HG03432 (cell line): ENCODE measurements around the gene TOR4A.
"Not testable (repeated sequence)": the region's sequence is repeated elsewhere in the genome, so short reads cannot be mapped to it uniquely, and the experiment has no call there.

ENCODE experiments used
- ATAC-seq: cut with Tn5 transposase; IDR thresholded peaks from one replicate; pipeline ENCODE4 v1.9.1; 2021; ENCODE audit warnings: mild to moderate bottlenecking, moderate library complexity; ENCODE audit not compliant: unreplicated experiment

TOR4A gene

DNA sequence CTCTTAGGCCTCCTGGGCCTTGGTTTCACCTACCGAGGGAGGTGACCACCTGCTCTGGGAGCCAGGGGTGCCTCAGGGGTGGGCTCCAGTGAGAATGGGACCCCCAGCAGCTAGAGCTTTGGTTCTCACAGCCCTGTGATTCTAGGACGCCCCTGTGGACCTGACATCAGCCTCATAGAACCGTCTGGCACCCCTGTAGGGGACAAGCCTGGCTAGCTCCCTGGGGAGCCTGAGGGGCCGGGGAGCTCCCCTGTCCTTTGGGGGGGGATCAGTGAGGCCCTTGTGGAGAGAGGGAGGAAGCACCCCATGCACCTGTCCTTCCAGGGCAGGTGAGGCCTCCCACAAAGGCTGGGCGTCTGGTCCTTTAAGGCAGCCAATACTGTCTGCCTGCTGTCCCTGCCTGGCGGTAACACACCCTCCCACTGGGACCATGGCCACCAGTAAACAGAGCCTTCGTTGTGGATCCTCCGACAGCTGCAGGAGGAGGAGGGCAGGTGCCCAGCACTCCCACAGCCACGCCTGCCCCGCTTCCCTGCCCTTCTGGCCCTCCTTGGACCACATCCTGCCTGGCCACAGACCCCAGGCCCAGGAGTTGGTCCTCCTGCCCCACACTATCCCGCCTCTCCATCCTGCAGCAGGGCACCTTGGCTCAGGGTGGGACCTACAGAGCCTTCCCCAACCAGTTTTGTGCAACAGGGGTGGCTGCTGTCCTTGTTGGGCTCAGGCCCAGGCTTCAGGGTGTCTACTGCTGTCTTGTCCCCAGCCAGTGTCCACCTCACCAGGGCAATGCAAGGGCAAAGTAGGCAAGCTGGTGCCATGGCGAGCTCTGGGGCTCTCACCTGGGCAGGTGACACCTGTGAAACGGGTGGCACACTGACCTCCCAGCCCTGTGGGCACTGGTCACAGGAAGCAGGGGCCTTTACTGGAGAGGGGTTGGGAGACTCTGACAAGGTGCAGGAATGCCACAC, 39.5 kb upstream of the TOR4A start:
- ATAC-seq, result no peak

GRCh38 chr9:137239541-137240200, 37.9 kb upstream of the TOR4A start:
- not testable (repeated sequence) for ATAC-seq

- peak; percentile 28 for ATAC-seq
Observed at GRCh38 chr9:137240318-137240840, 37.1 kb upstream of the TOR4A start.

DNA sequence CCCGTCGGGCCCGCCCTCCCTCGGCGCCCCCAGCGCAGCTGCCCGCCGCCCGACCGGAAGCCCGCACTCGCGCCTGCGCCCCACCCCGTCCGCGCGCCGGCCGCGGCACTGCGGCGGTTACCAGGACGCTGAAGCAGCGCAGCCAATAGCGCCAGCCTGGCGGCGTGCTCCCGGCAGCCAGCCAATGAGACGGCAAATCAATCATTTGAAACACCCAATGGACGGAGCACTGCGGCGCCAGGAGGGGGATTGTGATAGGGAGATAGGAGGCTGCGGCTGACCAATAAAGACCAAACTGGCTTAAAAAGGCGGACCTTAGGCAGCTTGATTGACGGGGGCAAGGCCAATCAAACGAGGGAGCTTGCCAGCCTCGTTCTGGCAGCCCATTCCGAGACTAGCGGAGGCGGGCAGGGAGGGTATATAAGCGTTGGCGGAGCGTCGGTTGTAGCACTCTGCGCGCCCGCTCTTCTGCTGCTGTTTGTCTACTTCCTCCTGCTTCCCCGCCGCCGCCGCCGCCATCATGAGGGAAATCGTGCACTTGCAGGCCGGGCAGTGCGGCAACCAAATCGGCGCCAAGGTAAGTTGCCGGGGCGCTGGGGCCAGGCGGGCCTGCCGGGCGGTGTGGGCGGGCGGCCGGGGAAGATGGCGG, 36.6 kb upstream of the TOR4A start, which contains the start of gene TUBB4B:
TUBB4B (plus strand) TSS at position 447 of the 649 bp plus-strand sequence; CDS start at position 521, 74 bp downstream.
- peak; percentile 61 for ATAC-seq

GRCh38 chr9:137241490-137242268, 35.8 kb upstream of the TOR4A start:
- ATAC-seq, result peak; percentile 7

- ATAC-seq, result no peak
Observed at GRCh38 chr9:137242269-137243203, 35.0 kb upstream of the TOR4A start.

GRCh38 chr9:137243266-137243625, 34.3 kb upstream of the TOR4A start:
- ATAC-seq, result not testable (repeated sequence)

DNA sequence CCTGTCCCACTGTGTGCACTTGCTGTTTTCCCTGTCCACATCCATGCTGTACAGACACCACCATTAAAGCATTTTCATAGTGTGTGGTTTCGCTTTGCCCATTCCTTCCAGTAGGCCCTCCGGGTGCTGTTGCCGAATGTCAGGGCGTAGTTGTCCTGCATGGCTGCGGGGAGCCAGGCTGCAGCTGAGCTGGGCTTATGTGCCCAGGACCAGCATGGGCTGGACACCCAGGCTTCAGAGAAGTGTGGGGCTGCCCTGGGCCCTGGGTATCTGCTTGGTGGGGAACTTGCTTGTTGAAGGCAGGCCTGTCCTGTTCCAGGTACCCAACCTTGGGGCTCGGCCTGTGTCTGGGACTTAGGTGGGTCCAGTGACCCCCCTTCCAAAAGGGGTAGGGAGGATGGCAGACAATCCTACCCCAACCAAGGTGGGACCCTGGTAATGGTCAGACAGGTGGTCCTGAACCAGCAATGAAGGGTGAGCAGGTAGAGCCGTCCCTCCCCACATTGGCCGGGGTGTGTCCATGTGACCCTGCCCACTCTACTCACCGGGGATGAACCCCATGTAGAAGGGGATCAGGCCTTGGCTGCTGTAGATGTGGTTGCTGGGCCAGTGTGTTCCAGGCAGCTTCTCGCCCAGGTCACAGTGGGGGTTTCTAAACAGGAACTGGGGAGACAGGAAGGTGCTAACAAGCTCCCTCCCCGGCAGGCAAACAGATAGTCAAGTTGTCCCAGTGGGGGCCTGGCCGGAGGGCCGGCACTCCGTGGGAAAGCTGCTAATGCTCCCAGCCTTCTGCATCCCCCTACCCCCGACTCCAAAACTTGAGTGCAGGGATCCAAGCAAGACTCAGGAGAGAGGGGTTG, 33.7 kb upstream of the TOR4A start:
- no peak for ATAC-seq

DNA sequence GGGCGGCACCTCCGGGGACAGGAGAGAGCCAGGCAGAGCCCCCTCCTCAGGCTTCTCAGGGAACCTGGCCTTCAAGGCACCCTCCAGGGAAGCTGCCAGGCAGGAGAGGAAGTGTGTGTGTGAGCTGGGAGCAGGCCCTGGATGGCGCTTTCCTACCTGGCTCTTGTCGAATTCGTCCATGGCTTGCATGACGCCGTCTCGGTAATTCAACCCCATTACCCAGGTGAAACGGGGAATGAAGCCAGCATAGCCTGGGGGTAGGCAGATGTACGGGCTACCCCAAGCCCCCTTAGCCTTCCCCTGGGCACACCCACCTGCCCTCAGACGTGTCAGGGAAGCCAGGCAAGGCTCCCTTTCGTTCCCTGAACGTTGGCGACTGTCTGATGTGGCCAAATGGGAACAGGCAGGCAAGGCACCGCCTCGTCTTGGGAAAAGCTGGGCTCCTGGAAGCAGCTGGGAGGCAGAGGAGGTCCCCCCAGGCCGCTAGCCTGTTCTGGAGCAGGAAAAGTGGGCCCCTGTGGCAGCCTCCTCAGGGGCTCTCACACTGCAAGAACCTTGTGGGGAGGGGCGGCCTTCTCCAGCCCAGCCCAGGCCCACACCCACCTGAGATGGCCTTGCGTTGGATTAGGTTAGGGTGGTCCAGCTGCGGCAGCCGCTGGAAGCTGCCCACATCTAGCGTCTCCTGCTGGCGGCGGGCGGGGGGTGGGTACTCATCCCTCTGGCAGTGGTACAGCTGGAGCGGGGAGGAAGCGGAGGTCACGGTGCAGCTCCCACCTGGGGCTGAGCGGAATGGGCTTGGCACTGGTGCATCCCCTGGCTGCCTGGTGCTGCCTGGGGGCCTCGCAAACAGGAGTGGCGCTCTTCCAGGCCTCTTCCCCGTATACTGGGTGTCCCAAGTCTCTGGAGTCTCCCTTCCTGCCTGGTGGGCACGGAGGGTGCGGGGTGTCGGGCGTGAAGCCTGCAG, 32.8 kb upstream of the TOR4A start:
- ATAC-seq, result no peak

DNA sequence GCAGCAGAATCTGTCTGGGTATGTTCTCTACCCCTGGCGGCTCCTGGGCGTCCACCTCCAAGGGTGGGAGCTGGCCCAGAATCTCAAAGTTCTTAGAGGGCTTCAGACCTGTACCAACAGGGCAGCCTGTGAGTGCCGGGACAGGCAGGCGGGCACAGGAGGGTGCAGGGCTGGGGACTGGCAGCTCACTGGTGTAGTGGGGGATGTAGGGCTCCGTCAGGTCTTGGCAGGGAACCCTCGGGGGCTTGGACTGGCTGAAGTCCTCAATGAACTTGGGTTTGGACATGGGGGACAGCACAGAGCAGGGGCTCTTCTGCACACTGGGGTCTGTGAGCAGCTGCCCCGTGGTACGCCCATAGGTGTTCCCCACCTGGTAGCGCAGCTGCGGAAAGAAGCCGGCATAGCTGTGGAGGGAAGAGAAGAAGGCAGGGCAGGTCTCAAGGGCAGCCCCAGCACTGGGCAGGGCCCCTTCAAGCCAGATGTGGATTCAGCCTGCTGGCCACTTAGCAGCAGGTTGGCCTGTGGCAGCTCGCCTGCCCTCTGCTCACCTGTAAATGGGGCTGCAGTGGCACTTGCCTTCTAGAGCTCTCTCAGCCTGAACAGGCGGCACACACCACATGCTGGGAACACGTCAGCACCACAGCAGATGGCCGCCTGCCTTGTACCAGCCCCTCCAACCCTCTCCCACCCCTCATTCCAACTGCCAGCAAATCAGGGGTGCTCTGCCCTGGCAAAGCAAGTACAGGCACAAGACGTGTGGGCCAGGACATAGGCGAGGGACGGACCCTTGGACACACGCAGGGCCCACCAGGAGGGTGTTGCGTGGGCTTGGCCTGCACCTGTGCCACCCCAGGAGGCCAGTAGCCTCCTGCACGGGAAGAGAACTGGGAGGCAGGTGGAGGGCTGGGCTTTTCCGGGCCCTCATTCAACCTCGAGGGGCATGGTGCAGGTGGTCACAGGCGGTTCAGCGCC, 31.8 kb upstream of the TOR4A start:
- no peak for ATAC-seq

DNA sequence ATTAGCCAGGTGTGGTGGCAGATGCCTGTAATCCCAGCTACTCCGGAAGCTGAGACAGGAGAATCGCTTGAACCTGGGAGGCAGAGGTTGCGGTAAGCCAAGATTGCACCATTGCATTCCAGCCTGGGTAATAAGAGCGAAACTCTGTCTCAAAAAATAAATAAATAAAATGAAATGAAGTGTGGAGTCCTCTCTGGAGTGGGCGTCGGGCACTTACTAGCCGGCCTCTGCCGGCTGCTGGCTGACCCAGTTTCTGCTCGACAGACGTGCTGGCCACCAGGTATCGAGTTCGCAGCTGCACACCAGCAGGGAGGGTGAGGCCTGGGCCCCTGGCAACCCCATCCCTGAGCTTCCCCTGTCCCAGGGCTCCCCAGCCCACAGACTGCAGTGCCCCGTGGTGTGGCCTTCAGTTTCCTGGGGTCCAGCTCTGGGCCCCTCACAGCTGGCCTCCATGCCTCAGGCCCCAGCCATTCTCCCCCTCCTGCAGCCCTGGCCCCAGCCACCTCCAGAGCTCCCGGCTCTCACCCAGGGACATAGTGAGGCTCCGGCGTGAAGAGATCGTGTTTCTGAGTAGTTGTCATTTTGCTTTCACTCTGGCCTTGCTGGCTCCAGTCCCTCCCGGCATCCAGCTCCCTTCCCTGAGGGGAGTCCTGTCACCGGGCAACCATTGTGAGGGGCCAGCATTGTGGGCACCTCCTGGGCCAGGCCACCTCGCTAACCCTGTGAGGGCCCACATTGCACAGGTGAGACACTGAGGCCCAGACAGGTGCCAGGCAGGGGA, 30.2 kb upstream of the TOR4A start:
- ATAC-seq, result no peak

DNA sequence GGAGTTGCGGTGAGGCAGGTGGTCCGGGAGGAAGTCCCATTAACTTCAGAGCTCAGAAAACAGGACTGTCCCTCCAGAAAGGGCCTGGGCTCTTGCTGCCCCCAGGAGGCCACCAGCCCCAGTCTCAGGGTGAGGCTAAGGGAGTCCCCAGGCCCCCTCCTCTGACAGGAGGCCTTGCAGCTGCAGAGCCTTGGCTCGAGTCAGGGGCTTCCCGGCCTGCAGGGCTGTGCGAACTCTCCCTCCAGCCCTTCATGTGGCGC, 29.7 kb upstream of the TOR4A start:
- ATAC-seq, result no peak

- no peak for ATAC-seq
Observed at GRCh38 chr9:137250329-137251193, 27.0 kb upstream of the TOR4A start.

- ATAC-seq, result no peak
Observed at GRCh38 chr9:137251194-137251461, 26.4 kb upstream of the TOR4A start, which contains the start of gene STPG3. STPG3 (plus strand) TSS chr9:137251286; CDS start chr9:137251287, 1 bp downstream.
